ENCODE results near the gene ZNF786. TPM values are rescaled to one million over a fixed set of nuclear protein-coding genes. Genes with fewer than 3 reads are reported as not detected.

ZNF786 gene
- total and polyA plus RNA-seq, 9 of the 15 experiments (the other 6 are each of a cell fraction or from before 2014, with no cell fraction given) = 0.31 to 5.4 (median 3.0) TPM

GRCh38 chr7:149027055-149027454 lies 63.5 kb downstream of the ZNF786 start (continued):
- no peak for TF ChIP-seq ATF3 (IDR thresholded peaks at IDR 0.05)
- no peak for TF ChIP-seq ATF3 (CRISPR knock-in tag; conservative IDR thresholded peaks at IDR 0.05)
- TF ChIP-seq ZNF431 (CRISPR knock-in tag; IDR thresholded peaks at IDR 0.05) = no peak

- FAIRE-seq = no peak
- intact Hi-C loops (cut with micrococcal nuclease) (no loop called here), in situ Hi-C loops (cut with MboI) (no loop called here)
- H2AFZ ChIP-seq (ENCODE audit: low read depth, low read length) = no peak overlapping the region
- no peak overlapping the region for H3K4me2 ChIP-seq (ENCODE audit: insufficient read depth, low read length)
- no peak for DNase-seq (ENCODE audit: extremely low read depth in 1 of 4, low spot score in 3 of 4)
- peaks cover 69% of the 10 kb centered on the region for H3K79me2 ChIP-seq (ENCODE audit: control insufficient read depth, insufficient read depth, low read length)
- ChIA-PET CTCF (ENCODE audit: low intra/inter-chr PET ratio) (no interaction called here), POLR2A (interaction anchor here (0.7 kb wide), 1 partner anchor 42 kb away, joined by 3 read pairs; no protein-coding TSS in a partner anchor)
- H3K4me3 ChIP-seq = no peak overlapping the region
- WGBS (ENCODE audit: insufficient coverage, low coverage, missing lambda C conversion rate) = 93% methylated on average over 7 of the region's 7 CpGs
- H3K27me3 ChIP-seq (ENCODE audit: control insufficient read depth in 2 of 2, insufficient read depth in 2 of 2, low read length in 2 of 2) = no peaks in the 10 kb centered on the region
- BruUV-seq (replicated peaks) = no TSS peak
- H3K9me3 ChIP-seq (replicated peaks; ENCODE audit: control insufficient read depth, insufficient read depth, low read depth, low read length) = no peaks in the 10 kb centered on the region
- peaks cover 65% of the 10 kb centered on the region for H3K36me3 ChIP-seq (ENCODE audit: control insufficient read depth, insufficient read depth, low read length)
- no peak overlapping the region for H3K27ac ChIP-seq (ENCODE audit: extremely low read depth, low read depth, low read length)
- peaks cover 9 to 20% of the 10 kb centered on the region in 2 experiments; a peak in 4 of 5 replicates for H3K4me1 ChIP-seq (replicated peaks in 1 of 2; ENCODE audit: control insufficient read depth in 2 of 2, insufficient read depth in 2 of 2, low read length in 2 of 2)
- H4K20me1 ChIP-seq (replicated peaks; ENCODE audit: control insufficient read depth, insufficient read depth, low read length) = peaks cover 8% of the 10 kb centered on the region
- no peaks in the 10 kb centered on the region for H3K9me1 ChIP-seq (ENCODE audit: control insufficient read depth, insufficient read depth, low read length)
- TF ChIP-seq SRSF1 (IDR thresholded peaks at IDR 0.05; ENCODE audit: low read depth, low read length) (no peak), KLF1 (tag; IDR thresholded peaks at IDR 0.05) (no peak), CHD2 (IDR thresholded peaks at IDR 0.05; ENCODE audit: low read depth, low read length) (no peak), SRSF3 (IDR thresholded peaks at IDR 0.05; ENCODE audit: insufficient read depth, low read length) (no peak), TAF1 (IDR thresholded peaks at IDR 0.05; ENCODE audit: control insufficient read depth, extremely low read depth, insufficient read depth, low read length, severe bottlenecking) (no peak), EP400 (IDR thresholded peaks at IDR 0.05) (no peak)
- no peak overlapping the region for H3K9ac ChIP-seq (ENCODE audit: insufficient read depth in 1 of 2, low read depth in 2 of 2, low read length in 2 of 2)
- no peak for ATAC-seq
Measured at GRCh38 chr7:149023662-149024061, 66.9 kb downstream of the ZNF786 start.
